LNCAP (cell line): ENCODE data around the gene TICAM2.

ENCODE experiments used
- CTCF ChIP-seq: fragments of 450-650 bp; IDR thresholded peaks from 2 replicates; pipeline ENCODE4 v1.5.1; 2017; ENCODE audit warnings: mild to moderate bottlenecking

The TICAM2 gene

GRCh38 chr5:115602591-115603125 is 379 bp upstream of the TICAM2 start:
- TF ChIP-seq CTCF: no peak

GRCh38 chr5:115600766-115601165 is 1.5 kb downstream of the TICAM2 start:
- no peak for TF ChIP-seq CTCF

GRCh38 chr5:115599924-115600323 is 2.4 kb downstream of the TICAM2 start:
- no peak for TF ChIP-seq CTCF

GRCh38 chr5:115599502-115599901 is 2.8 kb downstream of the TICAM2 start:
- no peak for TF ChIP-seq CTCF

- TF ChIP-seq CTCF: no peak
Observed at GRCh38 chr5:115594128-115595047, 7.9 kb downstream of the TICAM2 start.

- no peak for TF ChIP-seq CTCF
Observed at GRCh38 chr5:115589043-115589442, 13.2 kb downstream of the TICAM2 start.

GRCh38 chr5:115588640-115589039 is 13.6 kb downstream of the TICAM2 start:
- TF ChIP-seq CTCF: no peak
